ENCODE measurements around the gene GNB5.

GNB5 gene

GRCh38 chr15:52146261-52146660, 44.9 kb downstream of the GNB5 start:
- no peak for DNase-seq
- no peak for TF ChIP-seq CTCF (IDR thresholded peaks at IDR 0.05; ENCODE audit: low read length)
- no peak for TF ChIP-seq EZH2 (optimal IDR thresholded peaks at IDR 0.05; ENCODE audit: low read depth, low read length)
- Histone ChIP-seq H3K9me3 (replicated peaks; ENCODE audit: insufficient read depth, low read length) (no peaks in the 10 kb centered on the region), H3K4me3 (ENCODE audit: low read length) (no peak overlapping the region), H3K27ac (ENCODE audit: low read length) (no peak overlapping the region), H3K4me1 (ENCODE audit: low read length) (no peaks in the 10 kb centered on the region), H3K79me2 (ENCODE audit: low read length) (no peaks in the 10 kb centered on the region), H3K4me2 (ENCODE audit: low read depth, low read length) (no peak overlapping the region), H3K36me3 (replicated peaks; ENCODE audit: insufficient read depth, low read length) (no peaks in the 10 kb centered on the region; the same call in 1 of the 2 replicates), H2AFZ (ENCODE audit: low read length) (no peak overlapping the region), H3K9me2 (replicated peaks; ENCODE audit: insufficient read depth, low read length) (no peaks in the 10 kb centered on the region), H3K27me3 (replicated peaks; ENCODE audit: insufficient read depth, low read length) (no peaks in the 10 kb centered on the region), H3K9ac (ENCODE audit: low read length) (no peak overlapping the region), H3F3A (ENCODE audit: insufficient read depth, low read length) (no peaks in the 10 kb centered on the region), H4K20me1 (ENCODE audit: insufficient read depth, low read length) (no peaks in the 10 kb centered on the region)

DNA sequence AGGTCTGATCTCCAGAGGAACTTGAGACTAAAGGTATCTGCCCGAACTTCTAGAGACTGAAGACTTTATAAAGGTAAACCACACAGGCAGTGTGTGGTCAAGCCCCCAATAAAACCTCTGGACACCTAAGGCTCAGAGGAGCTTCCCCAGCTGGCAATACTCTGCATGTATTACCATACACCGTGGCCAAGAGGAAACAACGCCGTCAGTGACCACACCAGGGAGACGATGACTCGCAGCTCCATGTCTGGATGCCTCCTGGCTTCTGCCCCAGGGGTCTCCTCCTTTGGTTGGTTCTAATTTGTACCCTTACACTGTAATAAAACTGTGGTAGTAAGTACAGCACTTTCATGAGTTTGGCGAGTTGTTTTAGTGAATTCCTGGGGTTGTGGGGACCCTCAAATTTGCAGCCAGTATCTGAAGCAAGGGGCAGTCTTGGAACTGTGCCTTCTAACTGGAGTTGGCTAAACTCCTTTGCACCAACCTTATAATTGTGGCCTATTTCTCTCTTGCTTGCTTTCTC, 46.5 kb downstream of the GNB5 start:
- H3K27ac ChIP-seq (ENCODE audit: low read length), result no peak overlapping the region
- H3K9ac ChIP-seq (ENCODE audit: low read length), result no peak overlapping the region
- DNase-seq, result no peak

GRCh38 chr15:52143873-52144272, 47.3 kb downstream of the GNB5 start:
- no peak overlapping the region for H3K27ac ChIP-seq (ENCODE audit: low read length)
- DNase-seq, result no peak
- no peaks in the 10 kb centered on the region for H3F3A ChIP-seq (ENCODE audit: insufficient read depth, low read length)
- no peaks in the 10 kb centered on the region for H3K4me1 ChIP-seq (ENCODE audit: low read length)
- no peak overlapping the region for H2AFZ ChIP-seq (ENCODE audit: low read length)
- no peaks in the 10 kb centered on the region for H3K9me3 ChIP-seq (replicated peaks; ENCODE audit: insufficient read depth, low read length)
- H3K27me3 ChIP-seq (replicated peaks; ENCODE audit: insufficient read depth, low read length), result no peaks in the 10 kb centered on the region
- H3K4me3 ChIP-seq (ENCODE audit: low read length), result no peak overlapping the region
- H3K4me2 ChIP-seq (ENCODE audit: low read depth, low read length), result no peak overlapping the region
- H4K20me1 ChIP-seq (ENCODE audit: insufficient read depth, low read length), result no peaks in the 10 kb centered on the region
- H3K79me2 ChIP-seq (ENCODE audit: low read length), result no peaks in the 10 kb centered on the region
- H3K9me2 ChIP-seq (replicated peaks; ENCODE audit: insufficient read depth, low read length), result no peaks in the 10 kb centered on the region
- no peak overlapping the region for H3K9ac ChIP-seq (ENCODE audit: low read length)
- H3K36me3 ChIP-seq (replicated peaks; ENCODE audit: insufficient read depth, low read length), result no peaks in the 10 kb centered on the region
- no peak for TF ChIP-seq CTCF (IDR thresholded peaks at IDR 0.05; ENCODE audit: low read length)
- TF ChIP-seq EZH2 (optimal IDR thresholded peaks at IDR 0.05; ENCODE audit: low read depth, low read length), result no peak
- no peak for TF ChIP-seq EZH2phosphoT487 (IDR thresholded peaks at IDR 0.05; ENCODE audit: low read length)

More for the DNA sequence above, 46.5 kb downstream of the GNB5 start:
- H3K9me2 ChIP-seq (replicated peaks; ENCODE audit: insufficient read depth, low read length), result no peaks in the 10 kb centered on the region
- no peak overlapping the region for H2AFZ ChIP-seq (ENCODE audit: low read length)
- no peak overlapping the region for H3K4me3 ChIP-seq (ENCODE audit: low read length)
- H3K27me3 ChIP-seq (replicated peaks; ENCODE audit: insufficient read depth, low read length), result no peaks in the 10 kb centered on the region
- no peaks in the 10 kb centered on the region for H3K79me2 ChIP-seq (ENCODE audit: low read length)
- H4K20me1 ChIP-seq (ENCODE audit: insufficient read depth, low read length), result no peaks in the 10 kb centered on the region
- no peak overlapping the region for H3K4me2 ChIP-seq (ENCODE audit: low read depth, low read length)
- no peaks in the 10 kb centered on the region for H3K4me1 ChIP-seq (ENCODE audit: low read length)
- H3F3A ChIP-seq (ENCODE audit: insufficient read depth, low read length), result no peaks in the 10 kb centered on the region
- TF ChIP-seq CTCF (IDR thresholded peaks at IDR 0.05; ENCODE audit: low read length), result no peak
- no peak for TF ChIP-seq EZH2phosphoT487 (IDR thresholded peaks at IDR 0.05; ENCODE audit: low read length)
- no peak for TF ChIP-seq EZH2 (optimal IDR thresholded peaks at IDR 0.05; ENCODE audit: low read depth, low read length)
- no peaks in the 10 kb centered on the region for H3K9me3 ChIP-seq (replicated peaks; ENCODE audit: insufficient read depth, low read length)
- no peaks in the 10 kb centered on the region; the same call in 1 of the 2 replicates for H3K36me3 ChIP-seq (replicated peaks; ENCODE audit: insufficient read depth, low read length)
